ENCODE measurements around the gene FANCF.

DNA sequence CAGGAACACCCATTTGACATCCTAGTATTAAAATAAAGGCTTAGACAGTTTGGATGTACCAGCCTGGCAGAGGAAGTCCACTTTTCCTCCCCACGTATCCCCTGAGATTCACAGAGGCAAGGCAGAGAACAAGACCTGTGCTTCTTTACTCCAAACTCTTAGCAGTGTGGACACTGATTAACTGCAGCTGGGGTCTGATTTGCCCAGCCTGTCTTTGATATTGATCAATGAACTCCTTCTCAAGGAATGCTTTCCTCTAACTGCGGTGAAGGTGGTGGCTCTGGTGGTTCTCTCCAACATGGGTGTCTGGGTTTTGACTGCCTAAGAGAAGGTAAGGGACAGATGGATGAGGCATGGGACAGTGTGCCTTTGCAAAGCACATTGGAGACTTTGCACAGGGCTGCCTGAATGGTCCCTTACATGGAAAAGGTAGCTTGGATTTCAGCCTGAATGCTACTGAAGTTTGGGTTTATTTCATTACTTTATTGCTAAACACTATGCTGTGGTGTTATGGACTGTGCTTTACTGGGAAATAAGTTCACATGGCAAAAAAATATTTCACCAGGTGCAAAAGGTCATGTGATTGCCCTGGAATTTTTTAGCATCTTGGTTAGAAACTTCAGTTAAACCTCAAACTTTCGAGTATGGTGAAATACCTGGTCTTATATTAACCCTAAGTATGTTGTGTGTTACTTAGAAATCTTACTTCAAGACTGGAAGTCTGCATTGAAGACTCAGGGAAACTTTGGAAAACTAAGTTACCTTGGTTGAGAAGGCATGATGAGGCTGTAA lies 42.6 kb upstream of the FANCF start:
- no peak for TF ChIP-seq EZH2 (IDR thresholded peaks at IDR 0.05)
- TF ChIP-seq, protein P1, sequence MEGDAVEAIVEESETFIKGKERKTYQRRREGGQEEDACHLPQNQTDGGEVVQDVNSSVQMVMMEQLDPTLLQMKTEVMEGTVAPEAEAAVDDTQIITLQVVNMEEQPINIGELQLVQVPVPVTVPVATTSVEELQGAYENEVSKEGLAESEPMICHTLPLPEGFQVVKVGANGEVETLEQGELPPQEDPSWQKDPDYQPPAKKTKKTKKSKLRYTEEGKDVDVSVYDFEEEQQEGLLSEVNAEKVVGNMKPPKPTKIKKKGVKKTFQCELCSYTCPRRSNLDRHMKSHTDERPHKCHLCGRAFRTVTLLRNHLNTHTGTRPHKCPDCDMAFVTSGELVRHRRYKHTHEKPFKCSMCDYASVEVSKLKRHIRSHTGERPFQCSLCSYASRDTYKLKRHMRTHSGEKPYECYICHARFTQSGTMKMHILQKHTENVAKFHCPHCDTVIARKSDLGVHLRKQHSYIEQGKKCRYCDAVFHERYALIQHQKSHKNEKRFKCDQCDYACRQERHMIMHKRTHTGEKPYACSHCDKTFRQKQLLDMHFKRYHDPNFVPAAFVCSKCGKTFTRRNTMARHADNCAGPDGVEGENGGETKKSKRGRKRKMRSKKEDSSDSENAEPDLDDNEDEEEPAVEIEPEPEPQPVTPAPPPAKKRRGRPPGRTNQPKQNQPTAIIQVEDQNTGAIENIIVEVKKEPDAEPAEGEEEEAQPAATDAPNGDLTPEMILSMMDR (IDR thresholded peaks at IDR 0.05): no peak

All from neural progenitor cell (in vitro differentiated cells).